Measurements from ENCODE around the gene SLC16A1. TPM values are rescaled to one million over a fixed set of nuclear protein-coding genes. Genes with fewer than 3 reads are reported as not detected.
"Not testable (repeated sequence)": the region's sequence is repeated elsewhere in the genome, so short reads cannot be mapped to it uniquely, and the experiment has no call there.

Gene SLC16A1
- total RNA-seq, 1 donor from 2014 or later: 113 TPM

GRCh38 chr1:112888630-112889029 is 67.4 kb downstream of the SLC16A1 start:
- H3K27me3 Mint-ChIP-seq (ENCODE audit: low read depth): no peaks in the 10 kb centered on the region
- peaks cover 3% of the 10 kb centered on the region for H3K4me1 Mint-ChIP-seq
- H3K27ac Mint-ChIP-seq (ENCODE audit: unreplicated experiment): no peak overlapping the region
- H3K4me3 Mint-ChIP-seq: no peak overlapping the region
- H3K36me3 Mint-ChIP-seq (ENCODE audit: low read depth): peaks cover 3% of the 10 kb centered on the region
- TF ChIP-seq CTCF (conservative IDR thresholded peaks at IDR 0.05): no peak
- no peak for DNase-seq (ENCODE audit: low read depth, low spot score)
- H3K9me3 Mint-ChIP-seq: peaks cover 3% of the 10 kb centered on the region

GRCh38 chr1:112887599-112888283 is 68.3 kb downstream of the SLC16A1 start:
- H3K27ac Mint-ChIP-seq (ENCODE audit: unreplicated experiment): no peak overlapping the region
- no peaks in the 10 kb centered on the region for H3K9me3 Mint-ChIP-seq

GRCh38 chr1:112884996-112885395 is 71.0 kb downstream of the SLC16A1 start:
- not testable (repeated sequence) for H3K27ac Mint-ChIP-seq (ENCODE audit: unreplicated experiment); H3K27me3 Mint-ChIP-seq (ENCODE audit: low read depth); H3K36me3 Mint-ChIP-seq (ENCODE audit: low read depth); H3K4me3 Mint-ChIP-seq; DNase-seq (ENCODE audit: low read depth, low spot score); H3K9me3 Mint-ChIP-seq
- H3K4me1 Mint-ChIP-seq: peaks cover 10% of the 10 kb centered on the region

More at GRCh38 chr1:112887599-112888283, 68.3 kb downstream of the SLC16A1 start:
- Mint-ChIP-seq H3K4me3 (no peak overlapping the region), H3K27me3 (ENCODE audit: low read depth) (no peaks in the 10 kb centered on the region), H3K36me3 (ENCODE audit: low read depth) (no peaks in the 10 kb centered on the region), H3K4me1 (peaks cover 3% of the 10 kb centered on the region)
- no peak for TF ChIP-seq CTCF (conservative IDR thresholded peaks at IDR 0.05)
- DNase-seq (ENCODE audit: low read depth, low spot score): no peak

GRCh38 chr1:112882271-112882744 is 73.7 kb downstream of the SLC16A1 start:
- no peak for TF ChIP-seq CTCF (conservative IDR thresholded peaks at IDR 0.05)
- H3K27ac Mint-ChIP-seq (ENCODE audit: unreplicated experiment): no peak overlapping the region
- no peaks in the 10 kb centered on the region for H3K36me3 Mint-ChIP-seq (ENCODE audit: low read depth)
- no peaks in the 10 kb centered on the region for H3K9me3 Mint-ChIP-seq
- no peak overlapping the region for H3K4me3 Mint-ChIP-seq
- DNase-seq (ENCODE audit: low read depth, low spot score): no peak
- no peaks in the 10 kb centered on the region for H3K27me3 Mint-ChIP-seq (ENCODE audit: low read depth)
- peaks cover 21% of the 10 kb centered on the region for H3K4me1 Mint-ChIP-seq

- Mint-ChIP-seq H3K4me3 (no peak overlapping the region), H3K36me3 (ENCODE audit: low read depth) (no peaks in the 10 kb centered on the region), H3K4me1 (peaks cover 18% of the 10 kb centered on the region), H3K27me3 (ENCODE audit: low read depth) (no peaks in the 10 kb centered on the region), H3K9me3 (no peaks in the 10 kb centered on the region), H3K27ac (ENCODE audit: unreplicated experiment) (no peak overlapping the region)
- TF ChIP-seq CTCF (conservative IDR thresholded peaks at IDR 0.05): no peak
- DNase-seq (ENCODE audit: low read depth, low spot score): no peak
These were observed 74.3 kb downstream of the SLC16A1 start for GRCh38 chr1:112881742-112882127.

- Mint-ChIP-seq H3K27me3 (ENCODE audit: low read depth) (no peaks in the 10 kb centered on the region), H3K9me3 (no peaks in the 10 kb centered on the region), H3K4me1 (peaks cover 18% of the 10 kb centered on the region), H3K4me3 (no peak overlapping the region), H3K27ac (ENCODE audit: unreplicated experiment) (no peak overlapping the region), H3K36me3 (ENCODE audit: low read depth) (no peaks in the 10 kb centered on the region)
- DNase-seq (ENCODE audit: low read depth, low spot score): no peak
- no peak for TF ChIP-seq CTCF (conservative IDR thresholded peaks at IDR 0.05)
These were observed 76.2 kb downstream of the SLC16A1 start for GRCh38 chr1:112879834-112880233.

Data from neural crest cell (in vitro differentiated cells).